Endometrial microvascular endothelial cells (primary cell): ENCODE data around the gene P2RY2. TPM values are rescaled to one million over a fixed set of nuclear protein-coding genes. Genes with fewer than 3 reads are reported as not detected.

Experiments used
- in situ Hi-C: cut with HindIII; loops from 2 replicates; pipeline ENCODE4 v1.10.0; 2017; ENCODE audit warnings: low sequenced_read_pairs, low pct_unique_long_range_greater_than_20kb; ENCODE audit errors: inconsistent ontology term
- total RNA-seq: library from RNA; depleted of rRNA; stranded (reverse); fragments of >200 nt; gene quantifications from one replicate; pipeline ENCODE4 v1.2.3, GENCODE V29; 2015; ENCODE audit errors: inconsistent ontology term

P2RY2 gene
- total RNA-seq, 1 donor from 2014 or later: 9.0 TPM

DNA sequence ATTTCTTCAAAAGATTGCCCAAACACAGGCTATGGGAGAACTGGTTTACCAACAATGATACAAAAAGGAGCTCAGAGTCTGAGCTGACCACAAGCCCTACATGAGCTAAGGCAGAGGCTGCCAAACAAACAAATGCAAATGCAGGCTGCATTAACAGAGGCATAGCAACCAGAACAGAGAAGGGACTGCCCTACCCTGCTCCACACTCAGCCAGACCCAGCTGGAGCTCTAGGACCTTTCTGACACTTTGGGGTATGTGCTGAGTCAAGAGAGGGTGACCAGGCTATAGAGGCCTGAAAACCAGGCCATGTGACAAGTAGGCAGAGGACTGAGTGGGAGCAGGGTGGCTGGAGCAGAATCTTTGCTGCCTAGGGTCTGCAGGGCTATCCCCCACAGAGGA lies 17.8 kb upstream of the P2RY2 start:
- in situ Hi-C loops: no loop called here

DNA sequence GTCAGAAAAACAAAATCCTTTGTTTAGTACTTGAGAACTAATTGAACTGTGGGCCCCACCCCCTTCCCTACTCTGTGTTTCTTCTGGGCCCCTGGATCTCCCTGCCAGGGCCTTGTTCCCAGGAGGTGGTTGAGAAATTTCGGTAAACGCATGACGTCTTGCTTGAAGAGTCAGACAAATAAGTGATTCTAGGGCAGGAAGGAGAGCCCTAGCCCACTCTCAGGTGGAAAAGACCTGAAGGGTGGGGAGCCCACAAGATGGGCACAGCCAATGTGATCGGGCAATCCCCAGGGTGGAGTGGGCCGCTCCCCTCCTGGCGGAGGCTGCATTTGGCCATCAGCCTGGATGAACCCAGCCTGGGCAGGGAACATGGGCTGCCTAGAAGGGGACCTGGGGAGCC lies 16.8 kb upstream of the P2RY2 start:
- in situ Hi-C loops: no loop called here

GRCh38 chr11:73201888-73202780 lies 15.9 kb upstream of the P2RY2 start:
- in situ Hi-C loops: no loop called here

DNA sequence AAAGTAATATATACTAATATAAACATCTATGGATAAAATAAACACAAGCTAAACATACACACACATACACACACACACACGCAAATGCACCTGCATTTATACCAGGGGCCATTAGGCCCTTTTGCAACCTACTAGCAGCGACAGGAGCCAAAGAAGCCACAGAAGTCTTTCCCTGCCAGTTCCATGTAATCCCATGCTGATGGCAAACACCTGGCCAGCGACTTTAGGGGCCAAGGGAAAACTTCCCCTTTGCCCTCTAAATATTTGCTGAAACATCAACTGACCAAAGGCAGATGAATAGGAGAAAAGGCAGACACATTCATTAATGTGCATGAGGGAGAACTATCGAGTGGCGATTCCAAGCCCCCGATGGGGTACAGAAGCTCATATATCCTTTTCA lies 14.8 kb upstream of the P2RY2 start:
- in situ Hi-C loops: no loop called here

GRCh38 chr11:73203790-73204189 lies 14.3 kb upstream of the P2RY2 start:
- in situ Hi-C loops: no loop called here

- in situ Hi-C loops: no loop called here
Observed at GRCh38 chr11:73204711-73205121, 13.4 kb upstream of the P2RY2 start.

DNA sequence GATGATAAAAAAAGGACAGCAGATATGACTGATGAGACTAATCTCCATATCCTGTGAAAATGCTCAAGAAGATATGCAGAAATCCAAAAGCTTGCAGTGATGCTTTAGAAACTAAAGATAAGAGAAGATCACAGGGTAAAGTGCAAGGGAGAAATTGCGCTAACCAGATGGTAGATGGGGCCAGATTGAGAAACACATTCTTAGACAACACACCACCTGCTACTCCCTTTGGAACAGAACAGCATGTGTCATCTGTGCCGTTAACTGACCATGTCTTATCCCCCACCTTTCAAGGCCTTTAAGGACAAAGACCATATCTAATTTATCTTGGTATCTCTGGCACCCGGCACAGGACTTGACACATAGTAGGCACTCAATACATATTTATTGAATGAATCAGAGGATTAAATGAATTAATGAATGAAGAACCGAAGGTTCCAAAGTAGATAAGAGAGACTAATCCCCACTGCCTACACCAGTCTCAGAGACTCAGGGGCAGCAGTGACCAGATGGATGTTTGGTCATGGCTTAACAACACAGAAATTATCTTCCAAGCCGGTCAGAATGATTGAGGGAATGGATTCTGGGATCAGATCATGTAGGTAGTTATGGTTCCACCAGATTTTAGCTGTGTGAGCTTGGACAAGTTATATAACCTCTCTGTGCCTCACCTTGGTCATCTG lies 12.3 kb upstream of the P2RY2 start:
- in situ Hi-C loops: no loop called here

DNA sequence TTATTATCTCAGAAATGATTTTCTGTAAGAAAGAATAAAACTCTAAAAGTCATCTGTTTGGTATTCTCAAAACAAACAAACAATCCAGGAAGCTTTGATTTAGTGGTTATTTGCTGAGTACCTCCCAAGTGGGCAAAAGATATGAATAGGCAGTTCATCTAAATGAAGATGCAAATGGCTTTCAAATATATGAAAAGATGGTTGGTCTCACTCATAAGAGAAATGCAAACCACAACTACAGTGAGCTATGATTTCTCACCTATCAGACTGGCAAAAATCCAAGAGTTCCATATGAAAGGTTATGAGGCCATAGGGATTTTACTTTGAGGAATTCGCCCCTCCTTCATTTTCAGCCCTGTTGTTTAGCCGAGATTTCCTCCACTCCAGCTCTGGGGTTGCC lies 11.3 kb upstream of the P2RY2 start:
- in situ Hi-C loops: no loop called here

- in situ Hi-C loops: no loop called here
Observed at GRCh38 chr11:73209892-73210291, 8.2 kb upstream of the P2RY2 start.

GRCh38 chr11:73210916-73211667 lies 7.0 kb upstream of the P2RY2 start:
- in situ Hi-C loops: no loop called here

DNA sequence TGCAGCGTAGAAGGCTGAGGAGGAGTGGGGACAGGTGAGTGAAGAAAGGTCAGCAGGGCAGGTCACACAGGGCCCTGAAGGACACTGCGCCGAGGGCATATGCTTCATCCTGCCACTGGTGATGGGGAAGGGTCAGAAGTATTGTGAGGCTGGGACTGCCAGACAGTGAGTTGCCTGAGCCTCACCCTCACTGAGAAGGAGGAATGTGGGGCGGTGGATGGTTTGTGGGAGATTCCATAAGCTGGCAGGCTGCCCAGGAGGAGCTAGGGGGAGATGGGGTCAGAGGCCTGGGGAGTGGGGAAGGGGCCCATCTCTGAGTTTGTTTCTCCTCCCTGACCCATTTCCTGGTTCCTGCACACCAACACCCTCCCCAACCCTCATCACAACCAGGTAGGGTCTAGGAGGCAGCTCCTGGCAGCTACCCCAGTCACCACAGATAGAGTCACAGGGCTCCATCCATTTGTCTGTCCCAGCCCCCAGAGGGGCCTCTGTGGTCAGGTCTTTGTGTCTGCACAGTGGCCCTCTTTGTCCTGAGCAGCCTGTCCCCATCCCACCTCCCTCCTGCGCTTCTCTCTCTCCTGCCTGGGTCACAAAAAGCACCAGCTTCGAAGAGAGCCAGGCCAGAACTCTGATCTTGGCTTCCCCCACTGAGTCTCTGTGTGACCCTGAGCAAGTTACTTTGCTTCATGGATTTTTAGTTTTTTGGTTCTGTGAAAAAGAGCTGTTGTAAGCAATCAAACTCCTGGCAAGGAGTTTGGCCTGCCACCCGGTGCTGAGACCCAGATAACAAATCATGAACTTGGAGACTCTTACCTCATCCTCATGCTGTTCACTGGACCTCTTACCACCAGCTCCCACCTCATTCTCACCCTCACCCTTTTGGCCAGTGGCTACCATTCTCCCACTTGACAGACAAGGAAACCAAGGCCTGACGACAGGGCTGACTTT lies 4.6 kb upstream of the P2RY2 start:
- in situ Hi-C loops: no loop called here

GRCh38 chr11:73215191-73216134 lies 2.6 kb upstream of the P2RY2 start:
- in situ Hi-C loops: no loop called here

DNA sequence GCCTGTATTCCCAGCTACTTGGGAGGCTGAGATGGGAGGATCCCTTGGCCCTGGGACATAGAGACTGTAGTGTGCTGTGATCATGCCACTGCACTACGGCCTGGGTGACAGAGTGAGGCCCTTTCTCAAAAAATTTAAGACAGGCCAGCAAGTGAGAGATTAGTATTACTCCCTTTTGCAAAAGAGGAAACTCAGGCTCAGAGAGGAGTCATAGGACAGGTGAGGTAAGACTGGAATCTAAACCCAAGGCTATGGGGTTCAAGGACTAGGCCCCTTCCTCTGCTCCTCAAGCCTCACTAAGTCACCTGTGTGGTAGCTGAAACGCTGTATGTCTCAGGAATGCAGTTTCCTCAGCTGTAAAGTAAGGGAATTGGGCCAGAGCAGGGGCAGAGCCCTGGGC lies 1.6 kb upstream of the P2RY2 start:
- in situ Hi-C loops: no loop called here

- in situ Hi-C loops: no loop called here
Observed at GRCh38 chr11:73217131-73217809, 811 bp upstream of the P2RY2 start.

DNA sequence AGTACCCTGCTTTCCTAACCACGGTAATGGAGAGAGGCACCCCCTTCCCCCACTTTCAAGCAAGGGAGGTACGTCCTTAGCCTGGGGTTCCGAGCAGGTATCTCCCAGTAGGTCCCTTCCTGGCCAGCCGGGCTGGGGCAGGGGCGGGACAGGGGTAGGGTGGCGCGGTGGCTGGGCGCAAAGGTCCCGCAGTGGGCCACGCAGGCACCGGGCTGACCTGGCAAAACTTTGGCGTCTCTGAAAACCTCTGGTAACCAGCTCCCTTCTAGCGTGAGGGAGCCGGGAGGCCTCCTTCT lies 323 bp upstream of the P2RY2 start:
- in situ Hi-C loops: no loop called here

- in situ Hi-C loops: no loop called here
Observed at GRCh38 chr11:73218830-73219215, 742 bp downstream of the P2RY2 start.
